NCI-H1048 (cell line): ENCODE measurements around the gene TEAD4.
A peak's percentile ranks its signal among the peaks of the same experiment; 100 is the strongest.

Experiments used
- DNase-seq: peaks from one replicate; lab custom pipeline; 2025; lab: John Stamatoyannopoulos, UW

TEAD4 gene

DNA sequence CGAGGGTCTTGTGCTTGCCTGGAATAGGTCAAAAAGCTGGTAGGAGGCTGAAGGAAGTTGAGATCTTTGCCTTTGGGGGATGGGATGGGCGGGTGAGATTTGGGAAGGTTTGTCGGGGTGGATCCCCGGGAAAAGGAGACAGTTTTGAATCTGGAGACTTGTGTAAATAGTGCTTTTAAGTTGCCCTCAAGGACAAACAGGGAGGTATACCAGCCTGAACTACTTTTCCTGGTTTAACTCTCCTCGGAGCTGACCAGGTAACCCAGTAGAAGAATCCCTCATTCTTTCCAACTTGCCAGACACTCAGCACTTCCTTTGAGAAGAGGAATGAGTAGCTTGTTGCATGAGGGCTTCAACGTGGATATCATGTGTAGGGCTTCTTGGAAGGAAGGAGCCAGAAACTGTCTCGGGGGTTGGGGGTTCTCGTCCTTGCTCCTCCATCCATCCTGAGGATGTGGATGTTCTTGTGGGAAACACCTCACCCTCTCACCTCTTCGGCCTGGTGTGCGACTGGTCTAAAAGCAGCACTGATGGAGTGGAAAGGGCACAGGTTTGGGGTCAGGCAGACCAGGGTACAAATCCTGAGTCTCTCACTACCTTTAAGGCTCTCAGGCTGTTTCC lies 1.9 kb downstream of the TEAD4 start:
- no peak for DNase-seq

GRCh38 chr12:2961705-2962104 lies 2.5 kb downstream of the TEAD4 start:
- DNase-seq: no peak

GRCh38 chr12:2963154-2963759 lies 4.1 kb downstream of the TEAD4 start:
- no peak for DNase-seq

GRCh38 chr12:2963760-2964292 lies 4.6 kb downstream of the TEAD4 start:
- DNase-seq: no peak

GRCh38 chr12:2967651-2968050 lies 8.5 kb downstream of the TEAD4 start:
- DNase-seq: no peak

DNA sequence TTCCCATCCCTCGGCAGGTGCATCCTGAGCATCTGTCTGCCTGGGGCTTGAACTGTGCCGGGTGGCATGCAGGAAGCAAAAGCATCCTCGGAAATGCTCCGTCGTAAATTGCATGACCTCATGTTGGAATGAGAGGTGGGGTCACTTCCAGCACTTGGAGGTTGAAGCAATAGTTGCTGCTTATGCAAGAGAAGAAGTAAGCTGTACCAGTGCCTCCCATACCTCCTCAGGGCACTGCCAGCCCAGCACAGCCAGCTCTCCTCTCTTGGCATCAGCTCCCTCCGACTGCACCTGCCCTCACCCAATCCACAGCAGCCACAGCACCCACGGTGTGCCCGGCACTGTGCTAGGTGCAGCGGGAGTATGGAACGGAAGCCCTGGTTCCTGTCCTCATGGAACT lies 11.5 kb downstream of the TEAD4 start:
- no peak for DNase-seq

GRCh38 chr12:2973566-2973965 lies 14.4 kb downstream of the TEAD4 start:
- no peak for DNase-seq

DNA sequence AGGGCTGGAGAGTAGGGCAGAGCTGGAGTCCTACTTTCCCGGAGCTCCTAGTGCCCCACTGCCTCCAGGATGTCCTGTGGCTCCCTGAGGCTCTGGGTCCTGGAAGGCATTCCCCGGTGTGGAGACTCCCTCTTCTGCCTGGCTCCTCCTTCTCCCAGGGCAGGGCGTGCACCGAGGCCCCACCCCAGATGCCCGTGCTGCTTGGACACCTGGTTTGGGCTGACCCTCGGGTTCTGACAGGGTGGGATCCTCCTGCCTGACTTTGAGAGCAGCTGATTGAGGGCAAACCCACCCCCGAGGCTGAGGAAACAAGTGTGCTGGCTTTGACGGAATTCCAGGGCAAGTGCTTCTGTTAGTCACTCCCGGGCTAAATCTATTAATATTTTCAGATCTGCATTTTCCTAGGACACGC lies 15.4 kb downstream of the TEAD4 start:
- no peak for DNase-seq

DNA sequence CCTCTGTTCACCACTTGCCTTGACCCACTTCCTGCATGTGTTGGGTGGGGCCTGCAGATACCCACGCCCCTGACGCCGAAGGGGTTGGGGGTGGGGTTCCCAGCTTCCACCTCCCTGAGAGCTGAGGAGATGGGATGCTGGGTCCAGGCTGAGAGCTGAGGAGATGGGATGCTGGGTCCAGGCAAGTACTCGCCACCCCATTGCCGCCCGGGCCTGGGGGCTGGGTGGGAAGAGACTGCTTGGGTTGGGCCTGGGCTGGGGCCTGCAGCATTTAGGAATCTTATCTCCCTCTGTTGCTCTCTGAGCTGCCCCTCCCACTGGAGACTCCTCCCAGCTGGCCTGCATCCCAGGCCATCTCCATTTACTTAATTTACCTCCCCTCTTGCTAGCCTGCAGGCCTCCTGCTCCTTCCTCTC lies 17.4 kb downstream of the TEAD4 start:
- no peak for DNase-seq

GRCh38 chr12:2977776-2978175 lies 18.6 kb downstream of the TEAD4 start:
- no peak for DNase-seq

GRCh38 chr12:2979806-2980205 lies 20.6 kb downstream of the TEAD4 start:
- no peak for DNase-seq

DNA sequence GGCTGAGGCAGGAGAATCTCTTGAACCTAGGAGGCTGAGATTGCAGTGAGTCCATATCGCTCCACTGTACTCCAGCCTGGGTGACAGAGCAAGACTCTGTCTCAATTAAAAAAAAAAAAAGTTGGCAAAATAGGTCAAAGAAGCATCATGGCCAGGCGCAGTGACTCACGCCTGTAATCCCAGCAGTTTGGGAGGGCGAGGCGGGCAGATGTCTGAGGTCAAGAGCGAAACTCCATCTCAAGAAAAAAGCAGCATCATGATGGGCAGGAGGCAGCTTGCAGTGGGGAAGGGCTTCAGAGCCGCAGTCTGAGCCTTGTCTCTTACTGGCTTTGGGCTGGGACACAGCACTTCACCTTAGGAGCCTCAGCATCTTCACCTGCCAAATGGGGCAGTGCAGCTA lies 21.4 kb downstream of the TEAD4 start:
- DNase-seq: no peak

- DNase-seq: no peak
Measured at GRCh38 chr12:2982361-2982760, 23.2 kb downstream of the TEAD4 start.

- DNase-seq: no peak
Measured at GRCh38 chr12:2984249-2984648, 25.1 kb downstream of the TEAD4 start.

DNA sequence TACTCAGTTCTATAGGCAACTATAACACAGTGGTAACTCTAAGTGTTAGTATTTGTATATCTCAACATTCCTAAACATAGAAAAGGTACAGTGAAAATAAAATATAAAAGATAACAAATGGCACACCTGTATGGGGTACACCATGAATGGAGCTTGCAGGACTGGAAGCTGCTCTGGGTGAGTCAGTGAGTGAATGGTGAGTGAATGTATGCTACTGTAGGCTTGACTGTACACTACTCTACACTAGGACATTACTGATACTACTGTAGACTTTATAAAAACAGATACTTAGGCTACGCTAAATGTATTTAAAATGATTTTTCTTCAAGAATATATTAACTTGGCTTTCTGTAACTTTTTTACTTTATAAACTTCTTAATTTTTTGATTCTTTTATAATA lies 25.5 kb downstream of the TEAD4 start:
- DNase-seq: no peak

- DNase-seq: no peak
Measured at GRCh38 chr12:2986876-2987275, 27.7 kb downstream of the TEAD4 start.

DNA sequence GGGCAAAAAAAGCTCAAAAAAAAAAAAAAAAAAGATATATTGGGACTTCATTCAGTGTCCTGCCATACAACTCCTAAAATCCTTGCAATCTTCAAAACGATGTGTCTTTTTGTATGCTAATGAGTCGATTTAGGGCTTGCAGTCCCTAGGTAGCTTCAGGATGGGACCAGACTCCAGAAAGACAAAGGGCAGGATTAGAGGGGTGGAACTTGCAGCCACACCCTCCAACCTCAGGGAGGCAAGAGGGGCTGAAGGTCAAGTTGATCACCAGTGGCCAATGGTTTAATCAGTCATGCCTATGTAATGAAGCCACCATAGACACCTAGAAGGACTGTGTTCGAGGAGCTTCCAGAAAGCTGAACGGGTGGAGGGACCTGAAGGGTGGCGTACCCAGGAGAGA lies 29.3 kb downstream of the TEAD4 start:
- DNase-seq: no peak

DNA sequence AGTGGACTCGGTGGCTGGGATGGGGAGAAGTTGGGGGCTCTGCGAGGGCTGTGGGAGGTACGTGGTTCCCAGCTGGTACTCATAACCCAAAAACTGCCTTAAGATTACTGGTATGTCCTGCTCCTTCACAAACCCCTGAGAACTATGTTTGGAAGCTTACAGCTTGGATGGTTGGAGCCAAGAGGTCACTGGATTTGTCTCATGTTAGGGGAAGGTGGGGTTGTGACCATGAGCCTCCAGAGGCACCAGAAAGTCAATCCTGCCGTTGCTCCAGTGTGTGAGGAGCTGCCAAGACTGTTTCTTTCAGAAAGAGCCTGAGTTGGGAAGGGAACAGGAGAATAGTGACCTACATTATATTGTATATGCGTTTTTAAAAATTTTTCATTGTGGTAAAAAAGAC lies 33.5 kb downstream of the TEAD4 start:
- no peak for DNase-seq

DNA sequence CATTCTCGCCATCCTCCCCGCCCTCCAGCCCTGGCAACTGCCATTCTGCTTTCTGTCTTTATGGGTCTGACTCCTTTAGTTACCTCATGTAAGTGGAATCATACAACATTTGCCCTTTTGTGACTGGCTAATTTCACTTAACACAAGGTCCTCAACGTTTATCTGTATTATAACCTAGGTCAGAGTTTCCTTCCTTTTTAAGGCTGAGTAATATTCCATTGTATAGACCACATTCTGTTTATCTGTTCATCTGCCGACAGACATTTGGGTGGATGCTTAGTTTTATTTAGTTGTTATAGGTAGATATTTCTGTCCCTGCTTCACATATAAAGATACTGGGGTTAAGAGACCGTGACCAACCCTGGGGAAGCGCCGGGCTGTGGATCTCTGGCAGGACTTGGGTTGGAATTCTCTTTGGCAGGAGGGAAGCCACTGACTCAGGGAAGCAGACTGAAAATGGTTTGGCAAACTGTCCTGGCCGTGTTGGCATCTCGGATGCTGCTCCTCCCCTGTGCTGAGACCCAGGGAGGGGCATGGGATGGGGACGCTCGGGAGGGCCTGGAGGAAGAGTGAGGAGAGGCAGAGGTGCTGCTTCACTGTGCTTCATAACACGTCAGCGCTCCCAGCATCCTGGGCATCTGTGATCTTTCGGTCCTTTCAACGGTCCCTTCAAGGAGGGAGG lies 38.9 kb downstream of the TEAD4 start:
- DNase-seq: no peak

DNA sequence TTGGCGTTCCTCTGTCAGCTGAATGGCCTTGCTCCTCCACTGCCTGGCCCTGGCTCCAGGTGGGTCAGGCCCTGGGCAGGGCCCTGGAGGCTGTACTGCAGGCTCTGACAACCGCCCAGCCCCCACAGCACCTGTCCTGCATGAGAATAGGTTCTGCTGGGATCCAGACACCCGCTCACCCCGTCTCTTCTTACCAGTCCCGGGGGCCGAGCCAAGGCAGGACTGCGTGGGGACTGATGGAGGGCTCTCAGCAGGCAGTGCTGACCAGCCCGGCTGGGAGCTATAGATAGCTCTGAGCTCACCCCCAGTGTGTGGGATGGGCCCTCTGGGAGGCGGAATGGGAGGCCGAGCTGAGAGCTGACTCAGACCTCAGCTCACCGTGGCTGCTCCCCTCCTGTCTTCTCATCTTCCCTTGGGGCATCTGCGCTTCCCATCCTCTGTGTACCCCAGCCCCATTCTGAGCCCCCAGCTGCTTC lies 39.6 kb downstream of the TEAD4 start:
- no peak for DNase-seq

GRCh38 chr12:2999265-2999841 lies 40.2 kb downstream of the TEAD4 start:
- DNase-seq: peak; percentile 9

- DNase-seq: no peak
Measured at GRCh38 chr12:3000548-3001275, 41.5 kb downstream of the TEAD4 start.
